ENCODE measurements around the gene EPS8L2.

DNA sequence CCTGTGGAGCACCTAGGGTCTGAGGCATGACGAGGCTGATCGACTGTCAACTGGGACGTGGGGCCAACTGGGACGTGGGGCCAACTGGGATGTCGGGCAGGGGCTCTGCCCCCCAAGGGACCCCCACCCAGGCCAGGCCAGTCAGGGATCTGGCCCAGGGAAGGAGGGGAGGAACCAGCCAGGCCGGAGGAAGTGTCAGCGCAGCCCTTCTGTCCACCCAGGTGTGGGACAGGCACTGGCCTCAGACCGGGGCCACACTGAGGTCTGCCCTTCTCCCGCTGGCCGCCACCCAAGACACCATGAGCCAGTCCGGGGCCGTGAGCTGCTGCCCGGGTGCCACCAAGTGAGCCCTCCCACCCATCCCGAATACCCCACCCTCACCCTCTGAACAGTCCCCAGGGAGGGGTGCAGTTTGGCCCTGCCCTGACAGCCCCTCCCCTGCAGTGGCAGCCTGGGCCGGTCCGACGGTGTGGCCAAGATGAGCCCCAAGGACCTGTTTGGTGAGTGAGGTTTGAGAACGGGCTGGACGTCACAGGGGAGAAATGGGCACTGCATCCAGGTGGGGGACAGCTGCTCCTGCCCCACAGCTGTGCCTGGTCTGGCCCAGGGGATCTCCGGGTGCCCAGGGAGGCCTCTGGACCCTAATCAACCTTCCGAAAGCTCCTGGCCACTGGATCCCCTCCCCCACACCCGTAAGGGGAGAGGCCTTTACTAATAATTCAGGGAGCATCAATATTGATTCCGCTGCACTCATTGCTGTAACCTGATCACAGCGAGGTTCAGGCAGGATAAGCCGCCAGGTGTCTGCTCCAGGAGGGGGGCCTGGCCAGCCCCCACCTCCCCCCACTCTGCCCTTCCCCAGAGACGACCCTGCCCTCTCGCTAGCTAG is 3.3 kb downstream of the EPS8L2 start:
- TF ChIP-seq, protein P1, sequence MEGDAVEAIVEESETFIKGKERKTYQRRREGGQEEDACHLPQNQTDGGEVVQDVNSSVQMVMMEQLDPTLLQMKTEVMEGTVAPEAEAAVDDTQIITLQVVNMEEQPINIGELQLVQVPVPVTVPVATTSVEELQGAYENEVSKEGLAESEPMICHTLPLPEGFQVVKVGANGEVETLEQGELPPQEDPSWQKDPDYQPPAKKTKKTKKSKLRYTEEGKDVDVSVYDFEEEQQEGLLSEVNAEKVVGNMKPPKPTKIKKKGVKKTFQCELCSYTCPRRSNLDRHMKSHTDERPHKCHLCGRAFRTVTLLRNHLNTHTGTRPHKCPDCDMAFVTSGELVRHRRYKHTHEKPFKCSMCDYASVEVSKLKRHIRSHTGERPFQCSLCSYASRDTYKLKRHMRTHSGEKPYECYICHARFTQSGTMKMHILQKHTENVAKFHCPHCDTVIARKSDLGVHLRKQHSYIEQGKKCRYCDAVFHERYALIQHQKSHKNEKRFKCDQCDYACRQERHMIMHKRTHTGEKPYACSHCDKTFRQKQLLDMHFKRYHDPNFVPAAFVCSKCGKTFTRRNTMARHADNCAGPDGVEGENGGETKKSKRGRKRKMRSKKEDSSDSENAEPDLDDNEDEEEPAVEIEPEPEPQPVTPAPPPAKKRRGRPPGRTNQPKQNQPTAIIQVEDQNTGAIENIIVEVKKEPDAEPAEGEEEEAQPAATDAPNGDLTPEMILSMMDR (IDR thresholded peaks at IDR 0.05; ENCODE audit: insufficient read depth, low read length), result no peak
- TF ChIP-seq, protein P2, sequence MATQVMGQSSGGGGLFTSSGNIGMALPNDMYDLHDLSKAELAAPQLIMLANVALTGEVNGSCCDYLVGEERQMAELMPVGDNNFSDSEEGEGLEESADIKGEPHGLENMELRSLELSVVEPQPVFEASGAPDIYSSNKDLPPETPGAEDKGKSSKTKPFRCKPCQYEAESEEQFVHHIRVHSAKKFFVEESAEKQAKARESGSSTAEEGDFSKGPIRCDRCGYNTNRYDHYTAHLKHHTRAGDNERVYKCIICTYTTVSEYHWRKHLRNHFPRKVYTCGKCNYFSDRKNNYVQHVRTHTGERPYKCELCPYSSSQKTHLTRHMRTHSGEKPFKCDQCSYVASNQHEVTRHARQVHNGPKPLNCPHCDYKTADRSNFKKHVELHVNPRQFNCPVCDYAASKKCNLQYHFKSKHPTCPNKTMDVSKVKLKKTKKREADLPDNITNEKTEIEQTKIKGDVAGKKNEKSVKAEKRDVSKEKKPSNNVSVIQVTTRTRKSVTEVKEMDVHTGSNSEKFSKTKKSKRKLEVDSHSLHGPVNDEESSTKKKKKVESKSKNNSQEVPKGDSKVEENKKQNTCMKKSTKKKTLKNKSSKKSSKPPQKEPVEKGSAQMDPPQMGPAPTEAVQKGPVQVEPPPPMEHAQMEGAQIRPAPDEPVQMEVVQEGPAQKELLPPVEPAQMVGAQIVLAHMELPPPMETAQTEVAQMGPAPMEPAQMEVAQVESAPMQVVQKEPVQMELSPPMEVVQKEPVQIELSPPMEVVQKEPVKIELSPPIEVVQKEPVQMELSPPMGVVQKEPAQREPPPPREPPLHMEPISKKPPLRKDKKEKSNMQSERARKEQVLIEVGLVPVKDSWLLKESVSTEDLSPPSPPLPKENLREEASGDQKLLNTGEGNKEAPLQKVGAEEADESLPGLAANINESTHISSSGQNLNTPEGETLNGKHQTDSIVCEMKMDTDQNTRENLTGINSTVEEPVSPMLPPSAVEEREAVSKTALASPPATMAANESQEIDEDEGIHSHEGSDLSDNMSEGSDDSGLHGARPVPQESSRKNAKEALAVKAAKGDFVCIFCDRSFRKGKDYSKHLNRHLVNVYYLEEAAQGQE (IDR thresholded peaks at IDR 0.05; ENCODE audit: insufficient replicate concordance, low read depth), result no peak
- TF ChIP-seq GABPA (IDR thresholded peaks at IDR 0.05; ENCODE audit: low read depth) (no peak), POLR2AphosphoS5 (IDR thresholded peaks at IDR 0.05; ENCODE audit: low read depth) (no peak)

All from HL-60 (cell line).